SIG-M5 (cell line): ENCODE results near the gene ITFG1.
A peak's percentile ranks its signal among the peaks of the same experiment; 100 is the strongest.
"Not testable (repeated sequence)": the region's sequence is repeated elsewhere in the genome, so short reads cannot be mapped to it uniquely, and the experiment has no call there.

Experiments used
- DNase-seq: peaks from one replicate; lab custom pipeline; 2025; lab: John Stamatoyannopoulos, UW

Gene ITFG1

GRCh38 chr16:47413041-47413440, 47.8 kb downstream of the ITFG1 start:
- no peak for DNase-seq

GRCh38 chr16:47408491-47408890, 52.4 kb downstream of the ITFG1 start:
- DNase-seq: no peak

GRCh38 chr16:47395733-47396498, 64.9 kb downstream of the ITFG1 start:
- DNase-seq: no peak

DNA sequence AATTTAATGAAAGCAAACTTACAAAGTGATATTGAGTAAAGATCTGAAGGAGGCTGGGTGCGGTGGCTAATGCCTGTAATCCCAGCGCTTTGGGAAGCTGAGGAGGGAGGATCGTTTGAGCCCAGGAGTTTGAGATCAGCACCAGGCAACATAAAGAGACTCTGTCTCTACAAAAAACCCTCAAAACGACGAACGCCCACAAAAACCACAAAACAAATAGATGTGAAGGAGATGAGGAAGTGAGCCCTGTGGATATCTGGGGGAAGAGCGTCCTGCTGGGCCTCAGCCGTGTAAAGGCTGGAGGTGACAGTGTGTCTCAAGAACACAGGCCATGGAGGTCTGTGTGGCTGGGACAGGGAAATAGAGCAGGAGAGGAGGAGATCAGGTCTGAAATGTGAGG, 68.8 kb downstream of the ITFG1 start:
- DNase-seq: peak; percentile 69

GRCh38 chr16:47388705-47389104, 72.2 kb downstream of the ITFG1 start:
- DNase-seq: no peak

DNA sequence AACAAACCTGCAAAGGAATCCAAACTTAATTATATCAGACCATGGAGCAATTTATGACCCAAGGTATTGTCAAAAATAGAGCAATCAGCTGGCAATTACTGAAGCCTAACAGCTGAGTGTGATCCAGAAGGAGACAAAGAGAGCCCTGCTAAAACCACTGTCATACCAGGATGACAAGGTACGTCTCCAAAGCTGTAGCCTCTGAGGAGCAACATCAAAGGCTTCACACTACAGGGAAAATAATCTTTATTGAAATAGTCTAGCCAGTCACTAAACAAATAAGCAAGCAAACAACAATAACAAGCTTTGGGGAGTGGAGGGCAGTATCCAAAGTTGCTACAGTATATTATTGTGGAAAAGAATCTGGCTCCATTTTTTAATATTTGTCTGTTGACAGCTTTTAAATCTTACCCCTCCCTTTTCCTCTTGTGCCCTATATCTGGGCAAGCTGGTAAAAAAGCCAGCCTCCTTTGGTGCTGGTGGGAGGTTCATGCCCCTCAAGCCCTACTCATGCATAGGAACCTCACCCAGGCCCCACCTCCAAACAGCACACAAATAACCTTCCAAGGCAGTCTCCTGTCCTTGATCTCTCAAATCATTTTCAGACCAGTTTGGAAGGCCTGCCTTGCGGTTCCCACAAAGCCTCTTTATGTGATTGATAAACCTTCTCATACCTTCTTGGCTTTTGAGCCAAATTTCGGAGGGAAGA, 73.7 kb downstream of the ITFG1 start:
- DNase-seq: no peak

- DNase-seq: no peak
These were observed 74.6 kb downstream of the ITFG1 start for GRCh38 chr16:47386201-47386718.

DNA sequence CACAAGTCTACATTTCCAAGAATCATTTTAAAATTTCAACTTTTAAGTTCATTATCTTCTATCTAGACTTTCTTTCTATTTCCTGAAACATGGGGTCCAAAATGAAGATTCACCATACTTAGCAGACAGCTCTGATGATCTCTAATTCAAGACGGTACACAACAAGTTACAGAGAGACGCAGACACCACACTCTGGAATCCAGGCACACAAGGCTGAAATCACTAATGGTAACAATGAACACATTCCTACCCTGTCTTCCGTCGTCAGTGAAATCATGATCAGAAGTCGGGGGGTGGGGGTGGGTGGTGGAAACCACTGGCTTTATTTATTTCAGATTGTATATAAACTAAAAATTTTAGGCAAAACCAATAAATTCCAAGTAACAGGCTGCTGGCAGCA, 78.5 kb downstream of the ITFG1 start:
- no peak for DNase-seq

- no peak for DNase-seq
These were observed 83.7 kb downstream of the ITFG1 start for GRCh38 chr16:47377154-47377553.

- DNase-seq: no peak
These were observed 85.4 kb downstream of the ITFG1 start for GRCh38 chr16:47375423-47375822.

GRCh38 chr16:47374629-47375028, 86.2 kb downstream of the ITFG1 start:
- DNase-seq: no peak

GRCh38 chr16:47371271-47372014, 89.4 kb downstream of the ITFG1 start:
- no peak for DNase-seq

- no peak for DNase-seq
These were observed 90.3 kb downstream of the ITFG1 start for GRCh38 chr16:47370536-47370935.

- no peak for DNase-seq
These were observed 94.6 kb downstream of the ITFG1 start for GRCh38 chr16:47366228-47366627.

- DNase-seq: no peak
These were observed 97.1 kb downstream of the ITFG1 start for GRCh38 chr16:47363761-47364160.

DNA sequence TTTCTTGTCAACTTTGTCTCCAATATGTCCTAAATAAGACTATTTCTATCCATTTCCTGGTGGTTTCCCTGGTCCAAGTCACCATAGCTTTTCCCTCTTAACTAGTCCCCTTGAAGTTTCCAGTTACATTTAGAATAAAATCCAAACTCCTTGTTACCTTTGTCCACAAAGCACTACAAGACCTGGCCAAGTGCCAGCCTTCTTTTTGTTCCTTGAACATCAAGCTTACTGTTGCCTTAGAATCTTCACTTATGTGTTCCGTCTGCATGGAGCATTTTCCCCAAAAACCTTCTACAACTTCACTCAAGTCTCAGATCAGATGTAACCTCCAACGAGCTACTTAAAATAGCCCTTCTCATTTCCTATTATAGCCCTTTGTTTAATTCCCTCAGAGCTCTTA, 101.4 kb downstream of the ITFG1 start:
- DNase-seq: no peak

DNA sequence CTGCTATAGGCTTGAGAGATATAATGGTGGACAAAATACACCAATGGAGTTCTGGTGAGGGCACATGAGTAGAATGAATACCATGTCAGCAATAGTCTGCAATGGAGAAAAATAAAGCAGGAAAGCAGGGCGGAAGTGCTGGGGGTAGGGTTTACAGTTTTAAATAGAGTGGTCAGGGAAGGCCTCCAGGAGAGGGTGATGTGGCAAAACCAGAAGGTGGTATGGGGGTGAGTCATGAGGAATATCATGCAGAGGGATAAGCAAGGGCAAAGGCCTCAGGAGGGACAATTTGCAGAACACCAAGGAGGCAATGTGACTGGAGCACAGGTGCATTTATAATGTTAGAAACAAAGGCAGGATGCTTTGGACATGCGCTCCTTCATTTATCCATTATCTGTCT, 102.0 kb downstream of the ITFG1 start:
- DNase-seq: no peak

GRCh38 chr16:47349029-47349428, 111.8 kb downstream of the ITFG1 start:
- not testable (repeated sequence) for DNase-seq

GRCh38 chr16:47347021-47347696, 113.7 kb downstream of the ITFG1 start:
- not testable (repeated sequence) for DNase-seq

DNA sequence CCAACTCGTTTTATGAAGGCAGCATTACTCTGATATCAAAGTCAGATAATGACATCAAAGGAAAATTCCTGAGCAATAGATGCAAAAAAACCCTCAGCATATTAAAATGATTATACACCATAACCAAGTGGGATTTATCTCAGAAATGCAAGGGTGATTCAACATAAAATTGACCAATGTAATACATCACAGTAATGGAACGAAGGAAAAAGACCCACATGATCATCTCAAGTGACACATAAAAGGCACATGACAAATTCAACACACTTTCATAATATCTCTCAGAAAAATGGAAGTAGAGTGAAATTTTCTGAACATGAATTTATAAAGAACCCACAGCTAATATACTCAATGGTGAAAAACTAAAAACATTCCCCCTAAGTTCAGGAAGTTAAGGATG, 118.8 kb downstream of the ITFG1 start:
- no peak for DNase-seq

DNA sequence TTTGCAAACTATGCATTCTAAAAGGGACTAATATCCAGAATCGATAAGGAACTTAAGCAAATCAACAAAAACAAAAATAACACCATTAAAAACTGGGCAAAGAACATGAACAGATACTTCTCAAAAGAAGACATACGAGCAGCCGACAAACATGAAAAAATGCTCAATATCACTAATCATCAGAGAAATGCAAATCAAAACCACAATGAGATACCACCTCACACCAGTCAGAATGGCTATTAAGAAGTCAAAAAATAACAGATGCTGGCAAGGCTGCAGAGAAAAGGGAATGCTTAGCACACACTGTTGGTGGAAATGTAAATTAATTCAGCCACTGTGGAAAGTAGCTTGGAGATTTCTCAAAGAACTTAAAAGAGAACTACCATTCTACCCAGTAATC, 130.3 kb downstream of the ITFG1 start:
- not testable (repeated sequence) for DNase-seq

DNA sequence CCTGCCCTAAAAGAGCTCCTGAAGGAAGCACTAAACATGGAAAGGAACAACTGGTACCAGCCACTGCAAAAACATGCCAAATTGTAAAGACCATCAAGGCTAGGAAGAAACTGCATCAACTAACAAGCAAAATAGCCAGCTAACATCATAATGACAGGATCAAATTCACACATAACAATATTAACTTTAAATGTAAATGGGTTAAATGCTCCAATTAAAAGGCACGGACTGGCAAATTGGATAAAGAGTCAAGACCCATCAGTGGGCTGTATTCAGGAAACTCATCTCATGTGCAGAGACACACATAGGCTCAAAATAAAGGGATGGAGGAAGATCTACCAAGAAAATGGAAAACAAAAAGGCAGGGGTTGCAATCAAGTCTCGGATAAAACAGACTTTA, 136.6 kb downstream of the ITFG1 start:
- DNase-seq: not testable (repeated sequence)
